Peyer's patch (tissue), 4 donors: ENCODE measurements around the gene NEB.
"Not testable (repeated sequence)": the region's sequence is repeated elsewhere in the genome, so short reads cannot be mapped to it uniquely, and the experiment has no call there.

Experiments
- CTCF ChIP-seq, 6 experiments: fragments of 450-650 bp in 4 of 6; fragments of 200-600 bp in 2 of 6; sonication (generic) in 1 of 6; IDR thresholded peaks; one replicate each; pipeline ENCODE4 v1.5.1; 2017 to 2019; ENCODE audit warnings: antibody characterized with exemption in 6 of 6, mild to moderate bottlenecking in 3 of 6, moderate library complexity in 1 of 6
- POLR2A ChIP-seq, 2 donors: fragments of 450-650 bp; IDR thresholded peaks; one replicate each; pipeline ENCODE4 v1.5.1; 2017; ENCODE audit warnings: antibody characterized with exemption in 2 of 2, mild to moderate bottlenecking in 2 of 2, moderate library complexity in 2 of 2

GRCh38 chr2:151602402-151602801, 131.9 kb downstream of the NEB start:
- TF ChIP-seq CTCF, POLR2A (IDR thresholded peaks at IDR 0.05): not testable (repeated sequence)
